Type B pancreatic cell (in vitro differentiated cells): ENCODE results near the gene NPHS1. TPM values are rescaled to one million over a fixed set of nuclear protein-coding genes. Genes with fewer than 3 reads are reported as not detected.
"Not testable (repeated sequence)": the region's sequence is repeated elsewhere in the genome, so short reads cannot be mapped to it uniquely, and the experiment has no call there.

Source experiments
- DNase-seq: peaks from one replicate; pipeline ENCODE4 v3.0.0; 2021; ENCODE audit warnings: mixed read lengths; ENCODE audit not compliant: unreplicated experiment; ENCODE audit errors: extremely low spot score
- H3K27ac Mint-ChIP-seq: 2 replicates; pipeline ENCODE4 v1.8.0; 2021; ENCODE audit warnings: mild to moderate bottlenecking, mixed read lengths
- H3K27me3 Mint-ChIP-seq: 2 replicates; pipeline ENCODE4 v1.8.0; 2021; ENCODE audit warnings: mixed read lengths
- H3K36me3 Mint-ChIP-seq: 2 replicates; pipeline ENCODE4 v1.8.0; 2021; ENCODE audit warnings: mixed read lengths
- H3K4me1 Mint-ChIP-seq: one replicate; pipeline ENCODE4 v1.8.0; 2021; ENCODE audit warnings: mixed read lengths; ENCODE audit not compliant: unreplicated experiment
- H3K4me3 Mint-ChIP-seq: 2 replicates; pipeline ENCODE4 v1.8.0; 2021; ENCODE audit warnings: mild to moderate bottlenecking, mixed read lengths
- H3K9me3 Mint-ChIP-seq: 2 replicates; pipeline ENCODE4 v1.8.0; 2021; ENCODE audit warnings: mixed read lengths
- total RNA-seq: library from RNA; stranded (reverse); gene quantifications from 2 replicates; pipeline ENCODE4 v1.2.1, GENCODE V29; 2021; ENCODE audit warnings: low replicate concordance
- TF ChIP-seq, protein P1 (sequence below): fragments of 200-600 bp; sonication (generic); conservative IDR thresholded peaks from 2 replicates; pipeline ENCODE4 v1.5.0; 2021; ENCODE audit warnings: antibody characterized with exemption, mild to moderate bottlenecking

NPHS1 gene
- total RNA-seq, 1 donor from 2014 or later: 1.9 TPM

DNA sequence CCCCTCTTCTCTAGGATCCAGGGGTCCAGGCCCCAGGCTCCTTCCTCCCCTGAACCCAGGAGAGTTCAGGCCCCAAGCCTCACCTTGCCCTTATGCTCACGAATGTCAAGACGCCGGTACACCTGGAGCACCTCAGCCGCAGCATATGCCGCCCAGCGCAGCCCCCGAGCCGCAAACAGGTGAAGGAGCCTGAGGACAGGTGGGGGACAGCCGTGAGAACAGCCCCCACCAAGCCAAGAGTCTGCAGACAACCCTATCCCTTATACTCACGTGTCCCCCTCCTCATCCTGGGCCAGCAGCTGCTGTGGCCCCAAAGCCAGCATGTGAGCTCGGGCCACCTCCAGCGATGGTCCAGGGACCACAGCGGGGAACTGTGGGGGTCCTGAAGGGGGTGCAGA, 44.3 kb upstream of the NPHS1 start:
- Mint-ChIP-seq H3K36me3 (no peaks in the 10 kb centered on the region), H3K4me3 (no peak overlapping the region), H3K4me1 (no peaks in the 10 kb centered on the region), H3K9me3 (no peaks in the 10 kb centered on the region), H3K27ac (no peak overlapping the region), H3K27me3 (peaks cover under 1% of the 10 kb centered on the region)
- no peak for DNase-seq
- TF ChIP-seq, protein P1, sequence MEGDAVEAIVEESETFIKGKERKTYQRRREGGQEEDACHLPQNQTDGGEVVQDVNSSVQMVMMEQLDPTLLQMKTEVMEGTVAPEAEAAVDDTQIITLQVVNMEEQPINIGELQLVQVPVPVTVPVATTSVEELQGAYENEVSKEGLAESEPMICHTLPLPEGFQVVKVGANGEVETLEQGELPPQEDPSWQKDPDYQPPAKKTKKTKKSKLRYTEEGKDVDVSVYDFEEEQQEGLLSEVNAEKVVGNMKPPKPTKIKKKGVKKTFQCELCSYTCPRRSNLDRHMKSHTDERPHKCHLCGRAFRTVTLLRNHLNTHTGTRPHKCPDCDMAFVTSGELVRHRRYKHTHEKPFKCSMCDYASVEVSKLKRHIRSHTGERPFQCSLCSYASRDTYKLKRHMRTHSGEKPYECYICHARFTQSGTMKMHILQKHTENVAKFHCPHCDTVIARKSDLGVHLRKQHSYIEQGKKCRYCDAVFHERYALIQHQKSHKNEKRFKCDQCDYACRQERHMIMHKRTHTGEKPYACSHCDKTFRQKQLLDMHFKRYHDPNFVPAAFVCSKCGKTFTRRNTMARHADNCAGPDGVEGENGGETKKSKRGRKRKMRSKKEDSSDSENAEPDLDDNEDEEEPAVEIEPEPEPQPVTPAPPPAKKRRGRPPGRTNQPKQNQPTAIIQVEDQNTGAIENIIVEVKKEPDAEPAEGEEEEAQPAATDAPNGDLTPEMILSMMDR: no peak

DNA sequence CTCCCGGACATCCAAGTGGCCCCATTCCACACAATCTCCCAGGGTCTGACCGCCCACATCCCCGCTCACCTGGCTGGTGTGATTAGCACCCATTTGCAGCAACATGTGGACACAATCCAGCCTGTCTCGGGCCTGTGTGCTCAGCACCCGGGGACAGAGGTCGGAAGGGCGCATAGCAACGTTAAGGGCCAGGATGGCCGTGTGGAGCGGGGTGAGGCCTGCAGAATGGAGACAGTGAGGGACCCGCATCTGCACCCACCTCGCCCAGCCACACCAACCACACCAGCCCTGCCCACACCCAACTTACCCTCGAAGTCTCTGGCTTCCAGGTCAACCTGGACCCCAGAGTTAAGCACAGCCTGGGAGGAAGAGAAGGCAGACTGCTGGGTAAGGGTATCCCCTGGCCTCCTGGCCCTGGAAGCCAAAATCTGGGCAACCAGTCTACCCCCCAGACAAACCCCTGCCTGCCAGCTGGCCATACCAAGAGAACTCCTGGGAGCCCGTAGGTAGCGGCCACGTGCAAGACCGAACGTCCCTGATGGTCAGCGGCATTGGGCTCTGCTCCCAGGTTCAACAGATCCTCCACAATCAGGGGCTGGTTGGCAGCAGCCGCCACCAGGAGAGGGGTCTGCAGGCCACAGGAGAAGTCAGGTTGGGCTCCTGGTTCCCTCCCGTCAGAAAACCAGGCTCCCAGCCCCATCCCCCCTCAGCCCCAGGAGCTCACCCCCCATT, 43.8 kb upstream of the NPHS1 start:
- Mint-ChIP-seq H3K27me3 (no peaks in the 10 kb centered on the region), H3K4me3 (peak overlapping the region; percentile 36), H3K36me3 (peaks cover under 1% of the 10 kb centered on the region), H3K4me1 (no peaks in the 10 kb centered on the region), H3K9me3 (no peaks in the 10 kb centered on the region), H3K27ac (peak overlapping the region; percentile 48)
- DNase-seq: no peak
- TF ChIP-seq, protein P1: no peak

DNA sequence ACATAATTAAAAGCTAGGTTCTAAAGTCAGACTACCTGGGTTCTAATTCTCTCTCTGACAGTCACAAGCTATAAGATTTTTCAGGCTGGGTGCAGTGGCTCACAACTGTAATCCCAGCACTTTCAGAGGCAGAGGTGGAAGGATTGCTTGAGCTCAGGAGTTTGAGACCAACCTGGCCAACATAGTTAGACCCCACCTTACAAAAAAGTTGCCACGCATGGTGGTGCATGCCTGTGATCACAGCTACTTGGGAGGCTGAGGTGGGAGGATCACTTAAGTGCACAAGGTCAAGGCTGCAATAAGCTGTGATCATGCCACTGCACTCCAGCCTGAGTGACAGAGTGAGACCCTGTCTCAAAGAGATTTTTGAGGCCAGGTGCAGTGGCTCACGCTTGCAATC, 42.0 kb upstream of the NPHS1 start:
- Mint-ChIP-seq H3K36me3 (peaks cover 12% of the 10 kb centered on the region), H3K9me3 (no peaks in the 10 kb centered on the region), H3K4me1 (no peaks in the 10 kb centered on the region), H3K27ac (no peak overlapping the region), H3K4me3 (no peak overlapping the region), H3K27me3 (no peaks in the 10 kb centered on the region)
- TF ChIP-seq, protein P1: no peak
- no peak for DNase-seq

DNA sequence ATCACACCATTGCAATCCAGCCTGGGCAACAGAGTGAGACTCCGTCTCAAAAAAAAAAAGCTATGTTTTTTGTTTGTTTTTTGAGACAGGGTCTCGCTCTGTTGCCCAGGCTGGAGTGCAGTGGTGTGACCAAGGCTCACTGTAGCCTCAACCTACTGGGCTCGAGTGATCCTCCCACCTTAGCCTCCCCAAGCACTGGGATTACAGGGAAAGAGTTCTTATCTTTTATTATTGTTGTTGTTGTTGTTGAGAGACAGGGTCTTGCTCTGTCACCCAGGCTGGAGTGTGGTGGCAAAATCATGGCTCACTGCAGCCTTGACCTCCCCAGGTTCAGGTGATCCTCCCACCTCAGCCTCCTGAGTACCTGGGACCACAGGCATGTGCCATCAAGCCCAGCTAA, 39.5 kb upstream of the NPHS1 start:
- H3K4me1 Mint-ChIP-seq: not testable (repeated sequence)

DNA sequence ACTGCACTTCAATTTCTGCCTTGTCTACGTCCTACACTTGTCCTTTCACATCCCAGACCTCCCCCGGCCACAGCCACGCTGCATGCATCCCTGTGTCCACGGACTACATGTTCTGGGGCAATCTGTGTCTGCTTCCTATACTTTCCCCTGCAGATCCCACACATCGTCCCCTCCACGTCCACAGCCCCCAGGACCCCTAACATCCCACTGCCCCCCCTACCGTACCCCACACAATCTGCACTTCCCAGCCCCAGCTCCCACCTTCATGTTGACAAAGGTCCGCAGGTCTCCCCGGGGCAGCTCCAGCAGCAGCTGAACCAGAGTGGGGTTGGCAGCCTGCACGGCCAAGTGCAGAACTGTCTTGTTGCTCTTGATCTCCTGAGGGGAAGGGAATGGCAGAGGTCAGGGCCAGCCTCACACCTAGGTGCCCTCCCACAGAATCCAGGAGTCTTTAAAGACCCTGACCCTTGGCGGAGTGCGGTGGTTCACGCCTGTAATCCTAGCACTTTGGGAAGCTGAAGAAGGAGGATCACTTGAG, 37.9 kb upstream of the NPHS1 start:
- Mint-ChIP-seq H3K4me1 (no peaks in the 10 kb centered on the region), H3K27me3 (no peaks in the 10 kb centered on the region), H3K36me3 (peaks cover 25% of the 10 kb centered on the region), H3K4me3 (no peak overlapping the region), H3K9me3 (no peaks in the 10 kb centered on the region), H3K27ac (no peak overlapping the region)
- DNase-seq: no peak
- TF ChIP-seq, protein P1: no peak

More for the DNA sequence above, 39.5 kb upstream of the NPHS1 start:
- peaks cover 23% of the 10 kb centered on the region for H3K36me3 Mint-ChIP-seq
- not testable (repeated sequence) for DNase-seq, H3K4me3 Mint-ChIP-seq, H3K9me3 Mint-ChIP-seq, H3K27me3 Mint-ChIP-seq, H3K27ac Mint-ChIP-seq

DNA sequence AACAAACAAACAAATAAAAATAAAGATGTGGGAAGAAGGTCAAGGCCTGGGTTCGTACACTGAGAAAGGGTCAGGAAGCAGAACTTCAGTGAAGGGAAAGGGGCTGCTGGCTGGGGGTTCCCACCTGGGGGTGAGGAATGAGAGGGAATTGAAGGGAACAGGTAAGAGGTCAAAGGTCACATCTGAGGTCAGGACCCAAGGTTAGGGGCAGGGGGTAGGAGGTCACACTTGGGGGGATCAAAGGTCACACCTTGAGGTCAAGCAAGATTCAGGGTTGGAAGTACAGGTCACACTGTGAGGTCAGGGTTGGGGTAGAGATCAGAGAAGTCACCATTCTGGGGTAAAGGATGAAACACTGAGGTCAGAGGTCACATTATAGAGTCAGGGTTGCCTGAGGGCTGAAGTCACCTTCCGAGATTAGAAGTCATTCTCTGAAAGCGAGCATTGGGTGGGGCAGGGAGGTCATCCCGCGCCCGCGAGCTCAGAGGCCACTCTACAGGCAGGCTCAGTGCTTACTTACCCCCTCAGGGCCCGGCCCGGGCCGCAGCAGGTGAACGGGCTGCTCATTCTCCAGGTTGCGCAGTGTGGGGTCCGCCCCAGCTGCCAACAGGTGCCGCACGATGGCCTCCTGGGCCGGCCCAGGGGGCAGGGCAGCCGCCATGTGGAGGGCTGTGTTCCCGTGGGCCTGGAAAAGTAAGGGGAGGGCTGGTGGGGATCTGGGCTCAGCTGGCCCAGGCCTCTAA, 37.2 kb upstream of the NPHS1 start:
- Mint-ChIP-seq H3K4me1 (no peaks in the 10 kb centered on the region), H3K27me3 (no peaks in the 10 kb centered on the region)

More for the DNA sequence above, 37.2 kb upstream of the NPHS1 start:
- Mint-ChIP-seq H3K9me3 (no peaks in the 10 kb centered on the region), H3K36me3 (peaks cover 25% of the 10 kb centered on the region), H3K27ac (no peak overlapping the region), H3K4me3 (no peak overlapping the region)
- TF ChIP-seq, protein P1: no peak
- no peak for DNase-seq
